H1 (cell line): ENCODE measurements around the gene PKMYT1. TPM values are rescaled to one million over a fixed set of nuclear protein-coding genes. Genes with fewer than 3 reads are reported as not detected.

ENCODE experiments used
- NRF1 ChIP-seq: IDR thresholded peaks from 2 replicates; pipeline ENCODE4 v1.6.1; 2011; ENCODE audit warnings: mild to moderate bottlenecking, low read depth, low read length, improper control_type of control experiment
- POLR2A ChIP-seq, 2 experiments: IDR thresholded peaks; 1 replicate in 1 of 2; 2 replicates in 1 of 2; pipeline ENCODE4 v1.6.1; 2011; ENCODE audit warnings: low read depth in 2 of 2, low read length in 2 of 2, mild to moderate bottlenecking in 2 of 2; ENCODE audit errors: control extremely low read depth in 1 of 2
- polyA plus RNA-seq, 7 experiments: library from polyadenylated mRNA; depleted of rRNA in 3 of 7; stranded (reverse) in 5 of 7; unstranded in 2 of 7; fragments of >200 nt in 5 of 7; fragments of 200-250 nt in 2 of 7; gene quantifications; 1 replicate in 5 of 7; 2 replicates in 1 of 7; 4 replicates in 1 of 7; pipeline versions ENCODE4 v1.2.1 to v1.2.3, GENCODE V29; 2011 to 2013; ENCODE audit warnings: missing spikeins in 2 of 7, mixed read lengths in 2 of 7
- total RNA-seq: library from RNA; stranded (reverse); fragmentation: NEBNext Ultra II Directional; extraction: Animal tissue kit (Norgen Biotek cat#: 25700); gene quantifications from 2 replicates; pipeline ENCODE4 v1.2.1, GENCODE V29; 2021
- TF ChIP-seq, protein P1 (sequence below): fragments of 300-600 bp; sonication (generic); IDR thresholded peaks from 2 replicates; pipeline ENCODE4 v1.7.1; 2012; ENCODE audit warnings: low read length, moderate library complexity, mild to moderate bottlenecking, inconsistent platforms; ENCODE audit not compliant: insufficient replicate concordance

The PKMYT1 gene
- total and polyA plus RNA-seq, 2 of the 8 experiments (the other 6 are each of a cell fraction or from before 2014, with no cell fraction given), result 74.7 to 85.2 TPM

DNA sequence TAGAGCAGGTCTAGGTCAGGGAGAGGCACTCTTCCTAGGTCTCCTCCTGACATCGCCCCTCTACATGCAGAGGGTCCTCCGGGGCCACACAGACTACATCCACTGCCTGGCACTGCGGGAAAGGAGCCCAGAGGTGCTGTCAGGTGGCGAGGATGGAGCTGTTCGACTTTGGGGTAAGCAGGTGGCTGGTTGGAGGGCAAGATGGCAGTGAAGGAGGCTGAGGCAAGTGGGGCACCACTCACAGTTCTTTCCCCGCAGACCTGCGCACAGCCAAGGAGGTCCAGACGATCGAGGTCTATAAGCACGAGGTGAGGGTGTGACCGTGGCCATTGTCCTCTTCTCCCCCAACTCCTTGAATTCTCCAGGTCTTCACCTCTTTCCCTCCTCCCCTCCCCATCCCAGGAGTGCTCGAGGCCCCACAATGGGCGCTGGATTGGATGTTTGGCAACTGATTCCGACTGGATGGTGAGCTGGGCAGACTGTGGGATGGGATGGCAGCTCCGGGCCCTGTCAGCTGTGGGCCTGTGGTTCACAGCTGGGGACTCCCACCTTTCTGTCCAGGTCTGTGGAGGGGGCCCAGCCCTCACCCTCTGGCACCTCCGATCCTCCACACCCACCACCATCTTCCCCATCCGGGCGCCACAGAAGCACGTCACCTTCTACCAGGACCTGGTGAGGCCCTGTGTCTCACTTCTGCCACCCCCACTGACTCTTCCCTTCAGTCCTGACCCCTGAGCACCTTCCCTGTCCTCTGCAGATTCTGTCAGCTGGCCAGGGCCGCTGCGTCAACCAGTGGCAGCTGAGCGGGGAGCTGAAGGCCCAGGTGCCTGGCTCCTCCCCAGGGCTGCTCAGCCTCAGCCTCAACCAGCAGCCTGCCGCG lies 46.6 kb upstream of the PKMYT1 start (continued):
- TF ChIP-seq, protein P1, sequence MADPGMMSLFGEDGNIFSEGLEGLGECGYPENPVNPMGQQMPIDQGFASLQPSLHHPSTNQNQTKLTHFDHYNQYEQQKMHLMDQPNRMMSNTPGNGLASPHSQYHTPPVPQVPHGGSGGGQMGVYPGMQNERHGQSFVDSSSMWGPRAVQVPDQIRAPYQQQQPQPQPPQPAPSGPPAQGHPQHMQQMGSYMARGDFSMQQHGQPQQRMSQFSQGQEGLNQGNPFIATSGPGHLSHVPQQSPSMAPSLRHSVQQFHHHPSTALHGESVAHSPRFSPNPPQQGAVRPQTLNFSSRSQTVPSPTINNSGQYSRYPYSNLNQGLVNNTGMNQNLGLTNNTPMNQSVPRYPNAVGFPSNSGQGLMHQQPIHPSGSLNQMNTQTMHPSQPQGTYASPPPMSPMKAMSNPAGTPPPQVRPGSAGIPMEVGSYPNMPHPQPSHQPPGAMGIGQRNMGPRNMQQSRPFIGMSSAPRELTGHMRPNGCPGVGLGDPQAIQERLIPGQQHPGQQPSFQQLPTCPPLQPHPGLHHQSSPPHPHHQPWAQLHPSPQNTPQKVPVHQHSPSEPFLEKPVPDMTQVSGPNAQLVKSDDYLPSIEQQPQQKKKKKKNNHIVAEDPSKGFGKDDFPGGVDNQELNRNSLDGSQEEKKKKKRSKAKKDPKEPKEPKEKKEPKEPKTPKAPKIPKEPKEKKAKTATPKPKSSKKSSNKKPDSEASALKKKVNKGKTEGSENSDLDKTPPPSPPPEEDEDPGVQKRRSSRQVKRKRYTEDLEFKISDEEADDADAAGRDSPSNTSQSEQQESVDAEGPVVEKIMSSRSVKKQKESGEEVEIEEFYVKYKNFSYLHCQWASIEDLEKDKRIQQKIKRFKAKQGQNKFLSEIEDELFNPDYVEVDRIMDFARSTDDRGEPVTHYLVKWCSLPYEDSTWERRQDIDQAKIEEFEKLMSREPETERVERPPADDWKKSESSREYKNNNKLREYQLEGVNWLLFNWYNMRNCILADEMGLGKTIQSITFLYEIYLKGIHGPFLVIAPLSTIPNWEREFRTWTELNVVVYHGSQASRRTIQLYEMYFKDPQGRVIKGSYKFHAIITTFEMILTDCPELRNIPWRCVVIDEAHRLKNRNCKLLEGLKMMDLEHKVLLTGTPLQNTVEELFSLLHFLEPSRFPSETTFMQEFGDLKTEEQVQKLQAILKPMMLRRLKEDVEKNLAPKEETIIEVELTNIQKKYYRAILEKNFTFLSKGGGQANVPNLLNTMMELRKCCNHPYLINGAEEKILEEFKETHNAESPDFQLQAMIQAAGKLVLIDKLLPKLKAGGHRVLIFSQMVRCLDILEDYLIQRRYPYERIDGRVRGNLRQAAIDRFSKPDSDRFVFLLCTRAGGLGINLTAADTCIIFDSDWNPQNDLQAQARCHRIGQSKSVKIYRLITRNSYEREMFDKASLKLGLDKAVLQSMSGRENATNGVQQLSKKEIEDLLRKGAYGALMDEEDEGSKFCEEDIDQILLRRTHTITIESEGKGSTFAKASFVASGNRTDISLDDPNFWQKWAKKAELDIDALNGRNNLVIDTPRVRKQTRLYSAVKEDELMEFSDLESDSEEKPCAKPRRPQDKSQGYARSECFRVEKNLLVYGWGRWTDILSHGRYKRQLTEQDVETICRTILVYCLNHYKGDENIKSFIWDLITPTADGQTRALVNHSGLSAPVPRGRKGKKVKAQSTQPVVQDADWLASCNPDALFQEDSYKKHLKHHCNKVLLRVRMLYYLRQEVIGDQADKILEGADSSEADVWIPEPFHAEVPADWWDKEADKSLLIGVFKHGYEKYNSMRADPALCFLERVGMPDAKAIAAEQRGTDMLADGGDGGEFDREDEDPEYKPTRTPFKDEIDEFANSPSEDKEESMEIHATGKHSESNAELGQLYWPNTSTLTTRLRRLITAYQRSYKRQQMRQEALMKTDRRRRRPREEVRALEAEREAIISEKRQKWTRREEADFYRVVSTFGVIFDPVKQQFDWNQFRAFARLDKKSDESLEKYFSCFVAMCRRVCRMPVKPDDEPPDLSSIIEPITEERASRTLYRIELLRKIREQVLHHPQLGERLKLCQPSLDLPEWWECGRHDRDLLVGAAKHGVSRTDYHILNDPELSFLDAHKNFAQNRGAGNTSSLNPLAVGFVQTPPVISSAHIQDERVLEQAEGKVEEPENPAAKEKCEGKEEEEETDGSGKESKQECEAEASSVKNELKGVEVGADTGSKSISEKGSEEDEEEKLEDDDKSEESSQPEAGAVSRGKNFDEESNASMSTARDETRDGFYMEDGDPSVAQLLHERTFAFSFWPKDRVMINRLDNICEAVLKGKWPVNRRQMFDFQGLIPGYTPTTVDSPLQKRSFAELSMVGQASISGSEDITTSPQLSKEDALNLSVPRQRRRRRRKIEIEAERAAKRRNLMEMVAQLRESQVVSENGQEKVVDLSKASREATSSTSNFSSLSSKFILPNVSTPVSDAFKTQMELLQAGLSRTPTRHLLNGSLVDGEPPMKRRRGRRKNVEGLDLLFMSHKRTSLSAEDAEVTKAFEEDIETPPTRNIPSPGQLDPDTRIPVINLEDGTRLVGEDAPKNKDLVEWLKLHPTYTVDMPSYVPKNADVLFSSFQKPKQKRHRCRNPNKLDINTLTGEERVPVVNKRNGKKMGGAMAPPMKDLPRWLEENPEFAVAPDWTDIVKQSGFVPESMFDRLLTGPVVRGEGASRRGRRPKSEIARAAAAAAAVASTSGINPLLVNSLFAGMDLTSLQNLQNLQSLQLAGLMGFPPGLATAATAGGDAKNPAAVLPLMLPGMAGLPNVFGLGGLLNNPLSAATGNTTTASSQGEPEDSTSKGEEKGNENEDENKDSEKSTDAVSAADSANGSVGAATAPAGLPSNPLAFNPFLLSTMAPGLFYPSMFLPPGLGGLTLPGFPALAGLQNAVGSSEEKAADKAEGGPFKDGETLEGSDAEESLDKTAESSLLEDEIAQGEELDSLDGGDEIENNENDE, result no peak
- TF ChIP-seq POLR2A (IDR thresholded peaks at IDR 0.05; ENCODE audit: control extremely low read depth in 1 of 2, low read depth in 2 of 2, low read length in 2 of 2), result peak in 1 of 2 experiments; percentile 62; a peak in 2 of 3 replicates
- no peak for TF ChIP-seq NRF1
